Peyer's patch (tissue), 4 donors: ENCODE data around the gene PRKACB. TPM values are rescaled to one million over a fixed set of nuclear protein-coding genes. Genes with fewer than 3 reads are reported as not detected.
"Not testable (repeated sequence)": the region's sequence is repeated elsewhere in the genome, so short reads cannot be mapped to it uniquely, and the experiment has no call there.

Experiments used
- DNase-seq, 3 donors: peaks; one replicate each; pipeline ENCODE4 v3.0.0-alpha.2; 2017 to 2019
- H3K27ac ChIP-seq, 4 donors: fragments of 200-600 bp; sonication (generic); one replicate each; pipeline ENCODE4 v1.5.1; 2016 to 2019
- H3K27me3 ChIP-seq, 2 donors: fragments of 200-600 bp; sonication (generic); one replicate each; pipeline ENCODE4 v1.5.1; 2019
- H3K36me3 ChIP-seq, 3 donors: fragments of 200-600 bp; sonication (generic); one replicate each; pipeline ENCODE4 v1.5.1; 2016 to 2019
- H3K4me1 ChIP-seq, 4 donors: fragments of 200-600 bp; sonication (generic); one replicate each; pipeline ENCODE4 v1.5.1; 2016 to 2019
- H3K4me3 ChIP-seq, 4 donors: fragments of 200-600 bp; sonication (generic); 1 replicate in 3 of 4; 2 replicates in 1 of 4; pipeline ENCODE4 v1.5.1; 2016 to 2019; ENCODE audit warnings: mild to moderate bottlenecking in 1 of 4
- H3K9me3 ChIP-seq, 4 donors: fragments of 200-600 bp; sonication (generic); one replicate each; pipeline ENCODE4 v1.5.1; 2016 to 2019; ENCODE audit warnings: mild to moderate bottlenecking in 1 of 4
- CTCF ChIP-seq, 6 experiments: fragments of 450-650 bp in 4 of 6; fragments of 200-600 bp in 2 of 6; sonication (generic) in 1 of 6; IDR thresholded peaks; one replicate each; pipeline ENCODE4 v1.5.1; 2017 to 2019; ENCODE audit warnings: antibody characterized with exemption in 6 of 6, mild to moderate bottlenecking in 3 of 6, moderate library complexity in 1 of 6
- POLR2A ChIP-seq, 2 donors: fragments of 450-650 bp; IDR thresholded peaks; one replicate each; pipeline ENCODE4 v1.5.1; 2017; ENCODE audit warnings: antibody characterized with exemption in 2 of 2, mild to moderate bottlenecking in 2 of 2, moderate library complexity in 2 of 2
- total RNA-seq, 4 donors: library from RNA; depleted of rRNA; stranded (reverse); fragments of >200 nt; gene quantifications; one replicate each; pipeline ENCODE4 v1.1.0, GENCODE V29; 2016

Gene PRKACB
- total RNA-seq, 4 donors from 2014 or later = 8.1 to 34.7 (median 8.8) TPM

GRCh38 chr1:84223751-84224432 lies 79.8 kb downstream of the PRKACB start:
- TF ChIP-seq CTCF (IDR thresholded peaks at IDR 0.05) (no peak), POLR2A (IDR thresholded peaks at IDR 0.05) (no peak)
- no peak for DNase-seq
- no peaks in the 10 kb centered on the region for H3K27me3 ChIP-seq
- no peak overlapping the region for H3K4me3 ChIP-seq
- H3K9me3 ChIP-seq = no peaks in the 10 kb centered on the region
- H3K36me3 ChIP-seq = no peaks in the 10 kb centered on the region
- H3K27ac ChIP-seq = no peak overlapping the region
- no peaks in the 10 kb centered on the region for H3K4me1 ChIP-seq

- Histone ChIP-seq H3K4me1 (no peaks in the 10 kb centered on the region), H3K27ac (no peak overlapping the region), H3K27me3 (no peaks in the 10 kb centered on the region), H3K36me3 (no peaks in the 10 kb centered on the region), H3K9me3 (no peaks in the 10 kb centered on the region), H3K4me3 (no peak overlapping the region)
- TF ChIP-seq POLR2A (IDR thresholded peaks at IDR 0.05) (no peak), CTCF (IDR thresholded peaks at IDR 0.05) (no peak)
- DNase-seq = no peak
These were observed 80.8 kb downstream of the PRKACB start for GRCh38 chr1:84224905-84225304.

GRCh38 chr1:84225646-84226045 lies 81.6 kb downstream of the PRKACB start:
- H3K27me3 ChIP-seq = no peaks in the 10 kb centered on the region
- no peaks in the 10 kb centered on the region for H3K9me3 ChIP-seq
- H3K36me3 ChIP-seq = no peaks in the 10 kb centered on the region
- no peaks in the 10 kb centered on the region for H3K4me1 ChIP-seq
- no peak overlapping the region for H3K27ac ChIP-seq
- TF ChIP-seq CTCF (IDR thresholded peaks at IDR 0.05) = no peak
- TF ChIP-seq POLR2A (IDR thresholded peaks at IDR 0.05) = no peak
- no peak overlapping the region for H3K4me3 ChIP-seq
- DNase-seq = no peak

GRCh38 chr1:84232676-84233075 lies 88.6 kb downstream of the PRKACB start:
- not testable (repeated sequence) for H3K4me3 ChIP-seq, H3K9me3 ChIP-seq, DNase-seq, H3K36me3 ChIP-seq, H3K4me1 ChIP-seq, H3K27ac ChIP-seq, H3K27me3 ChIP-seq

GRCh38 chr1:84236256-84236655 lies 92.2 kb downstream of the PRKACB start:
- TF ChIP-seq CTCF (IDR thresholded peaks at IDR 0.05) (no peak), POLR2A (IDR thresholded peaks at IDR 0.05) (no peak)
- H3K27ac ChIP-seq = no peak overlapping the region
- H3K36me3 ChIP-seq = peaks cover 0 to 17% (median 0%) of the 10 kb centered on the region in 3 donors

GRCh38 chr1:84242641-84243040 lies 98.6 kb downstream of the PRKACB start:
- H3K27me3 ChIP-seq = no peaks in the 10 kb centered on the region
- H3K36me3 ChIP-seq = peaks cover 0 to 9% (median 0%) of the 10 kb centered on the region in 3 donors
- H3K4me1 ChIP-seq = no peaks in the 10 kb centered on the region
- TF ChIP-seq CTCF (IDR thresholded peaks at IDR 0.05) = no peak
- TF ChIP-seq POLR2A (IDR thresholded peaks at IDR 0.05) = no peak
- H3K9me3 ChIP-seq = no peaks in the 10 kb centered on the region
- no peak overlapping the region for H3K27ac ChIP-seq
- DNase-seq = no peak
- H3K4me3 ChIP-seq = no peak overlapping the region

More at GRCh38 chr1:84236256-84236655, 92.2 kb downstream of the PRKACB start:
- H3K27me3 ChIP-seq = no peaks in the 10 kb centered on the region
- DNase-seq = no peak
- H3K4me3 ChIP-seq = no peak overlapping the region
- no peaks in the 10 kb centered on the region for H3K4me1 ChIP-seq
- H3K9me3 ChIP-seq = no peaks in the 10 kb centered on the region
